K562 (cell line): ENCODE measurements around the gene BRSK1. TPM values are rescaled to one million over a fixed set of nuclear protein-coding genes. Genes with fewer than 3 reads are reported as not detected.

Experiments
- BRD9 ChIP-seq: fragments of 450-650 bp; IDR thresholded peaks from 2 replicates; pipeline ENCODE4 v1.6.1; 2018; ENCODE audit warnings: low read depth; ENCODE audit not compliant: partially characterized antibody
- POLR2H ChIP-seq: IDR thresholded peaks from 2 replicates; pipeline ENCODE4 v1.6.1; 2016; ENCODE audit warnings: missing genetic modification characterization, low read depth, mild to moderate bottlenecking, control low read depth, missing compliant biosample characterization, moderate library complexity
- RAD21 ChIP-seq, 2 experiments: fragments of 250-450 bp in 1 of 2; fragments of 450-650 bp in 1 of 2; sonication (Bioruptor Pico) in 1 of 2; formaldehyde crosslinking in 1 of 2; IDR thresholded peaks in 1 of 2; conservative IDR thresholded peaks in 1 of 2; 2 replicates each; pipeline versions ENCODE4 v1.4.0 to v1.8.0; 2020 to 2022; ENCODE audit warnings: mild to moderate bottlenecking in 2 of 2, moderate library complexity in 1 of 2
- SMARCA5 ChIP-seq: fragments of 450-650 bp; IDR thresholded peaks from 2 replicates; pipeline ENCODE4 v1.6.1; 2016
- UBTF ChIP-seq, 2 experiments: IDR thresholded peaks; 2 replicates each; pipeline ENCODE4 v1.6.1; 2012; ENCODE audit warnings: improper control_type of control experiment in 2 of 2, low read depth in 2 of 2, low read length in 2 of 2, borderline replicate concordance in 1 of 2
- ZNF274 ChIP-seq: IDR thresholded peaks from 2 replicates; pipeline ENCODE4 v1.6.1; 2011; ENCODE audit warnings: low read depth, mild to moderate bottlenecking, low read length, moderate library complexity, borderline replicate concordance
- polyA plus RNA-seq, 8 experiments: library from polyadenylated mRNA; depleted of rRNA in 4 of 8; stranded (reverse) in 5 of 8; unstranded in 3 of 8; fragments of >200 nt; fragmentation: Nextera tagmentation in 2 of 8; fragmentation: Illumina TruSeq in 1 of 8; extraction: Ambion mirVana in 2 of 8; extraction: Trizol in 1 of 8; gene quantifications; 2 replicates each; pipeline versions ENCODE4 v1.2.1 to v1.2.3, GENCODE V29; 2011 to 2014; ENCODE audit warnings: inconsistent platforms in 1 of 8, missing spikeins in 1 of 8
- total RNA-seq, 7 experiments: library from RNA; depleted of rRNA in 6 of 7; stranded (reverse); fragments of >200 nt in 6 of 7; fragmentation: Illumina TruSeq in 2 of 7; extraction: Trizol in 2 of 7; gene quantifications; 2 replicates each; pipeline versions ENCODE4 v1.2.1 to v1.2.3, GENCODE V29; 2011 to 2021; ENCODE audit warnings: low replicate concordance in 1 of 7
- TF ChIP-seq, protein P1 (sequence below): fragments of 250-450 bp; sonication (Bioruptor Pico); IDR thresholded peaks from 2 replicates; pipeline ENCODE4 v1.8.0; 2022; ENCODE audit warnings: moderate library complexity, mild to moderate bottlenecking, inconsistent platforms

The BRSK1 gene
- total and polyA plus RNA-seq, 9 of the 15 experiments (the other 6 are each of a cell fraction or from before 2014, with no cell fraction given) = 1.7 to 9.3 (median 3.8) TPM; not detected in 2

DNA sequence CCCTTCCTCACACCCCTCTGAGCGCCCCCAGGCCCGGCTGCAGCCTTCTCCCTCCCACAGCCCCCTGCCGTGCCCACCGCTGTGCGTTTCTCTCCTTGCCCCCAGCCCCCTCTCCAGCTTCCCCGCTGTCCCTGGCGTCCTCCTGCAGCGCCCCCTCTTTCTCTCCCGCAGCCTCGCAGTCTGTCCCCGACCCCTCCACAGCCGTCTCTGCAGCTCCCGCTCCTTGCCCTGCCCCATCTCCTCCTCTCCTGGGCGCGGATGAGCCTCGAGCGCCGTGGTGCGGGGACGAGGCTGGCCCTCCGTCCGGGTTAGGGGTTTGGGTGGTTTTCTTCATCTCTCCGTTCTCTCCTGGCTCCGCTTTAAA is 57.0 kb downstream of the BRSK1 start (continued):
- TF ChIP-seq, protein P1, sequence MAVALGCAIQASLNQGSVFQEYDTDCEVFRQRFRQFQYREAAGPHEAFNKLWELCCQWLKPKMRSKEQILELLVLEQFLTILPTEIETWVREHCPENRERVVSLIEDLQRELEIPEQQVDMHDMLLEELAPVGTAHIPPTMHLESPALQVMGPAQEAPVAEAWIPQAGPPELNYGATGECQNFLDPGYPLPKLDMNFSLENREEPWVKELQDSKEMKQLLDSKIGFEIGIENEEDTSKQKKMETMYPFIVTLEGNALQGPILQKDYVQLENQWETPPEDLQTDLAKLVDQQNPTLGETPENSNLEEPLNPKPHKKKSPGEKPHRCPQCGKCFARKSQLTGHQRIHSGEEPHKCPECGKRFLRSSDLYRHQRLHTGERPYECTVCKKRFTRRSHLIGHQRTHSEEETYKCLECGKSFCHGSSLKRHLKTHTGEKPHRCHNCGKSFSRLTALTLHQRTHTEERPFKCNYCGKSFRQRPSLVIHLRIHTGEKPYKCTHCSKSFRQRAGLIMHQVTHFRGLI (CRISPR knock-in tag) = no peak
- TF ChIP-seq ZNF274 (no peak), SMARCA5 (peak; percentile 17; the same call in 1 of the 2 replicates), BRD9 (peak; percentile 59), POLR2H (tag) (no peak), UBTF (IDR thresholded peaks at IDR 0.05; ENCODE audit: borderline replicate concordance in 1 of 2, low read depth in 2 of 2, low read length in 2 of 2) (0 out of 4 replicates have a peak, but pooled peaks of 1 of the 2 experiments have one; percentile 58), RAD21 (CRISPR knock-in tag; conservative IDR thresholded peaks at IDR 0.05 in 1 of 2, IDR thresholded peaks at IDR 0.05 in 1 of 2) (peak in 1 of 2 experiments; percentile 20; a peak in 1 of 4 replicates)
